Breast epithelium (tissue), 4 donors: Measurements from ENCODE around the gene CTBS. TPM values are rescaled to one million over a fixed set of nuclear protein-coding genes. Genes with fewer than 3 reads are reported as not detected.

Source experiments
- DNase-seq, 2 donors: peaks; one replicate each; pipeline ENCODE4 v3.0.0-alpha.2; 2019; ENCODE audit warnings: low spot score in 2 of 2
- H3K27ac ChIP-seq, 2 donors: fragments of 200-600 bp; sonication (generic) in 1 of 2; one replicate each; pipeline ENCODE4 v1.5.1; 2016 to 2019; ENCODE audit warnings: mild to moderate bottlenecking in 1 of 2
- H3K27me3 ChIP-seq, 2 donors: fragments of 200-600 bp; sonication (generic) in 1 of 2; one replicate each; pipeline versions ENCODE4 v1.5.1 to v1.6.0; 2017 to 2019; ENCODE audit warnings: control low read depth in 1 of 2, mild to moderate bottlenecking in 1 of 2
- H3K36me3 ChIP-seq: fragments of 200-600 bp; one replicate; pipeline ENCODE4 v1.5.1; 2019
- H3K4me1 ChIP-seq, 2 donors: fragments of 200-600 bp; sonication (generic); one replicate each; pipeline ENCODE4 v1.5.1; 2016 to 2019; ENCODE audit warnings: control low read depth in 1 of 2
- H3K4me3 ChIP-seq, 3 donors: fragments of 200-600 bp; sonication (generic); 1 replicate in 2 of 3; 2 replicates in 1 of 3; pipeline ENCODE4 v1.5.1; 2016 to 2019; ENCODE audit warnings: mild to moderate bottlenecking in 3 of 3, moderate library complexity in 2 of 3
- H3K9me3 ChIP-seq, 2 donors: fragments of 200-600 bp; sonication (generic) in 1 of 2; one replicate each; pipeline ENCODE4 v1.5.1; 2016 to 2019; ENCODE audit warnings: control low read depth in 1 of 2
- POLR2A ChIP-seq: fragments of 450-650 bp; IDR thresholded peaks from one replicate; pipeline ENCODE4 v1.6.1; 2016; ENCODE audit warnings: antibody characterized with exemption, mild to moderate bottlenecking, moderate library complexity
- POLR2AphosphoS5 ChIP-seq, 3 donors: sonication (generic); formaldehyde crosslinking; IDR thresholded peaks; one replicate each; pipeline ENCODE4 v1.6.1; 2017; ENCODE audit warnings: antibody characterized with exemption in 3 of 3
- intact Hi-C: fragments of 100-400 bp; cut with DNase I; formaldehyde crosslinking; loops from one replicate; pipeline ENCODE4 v1.15.1; 2023; ENCODE audit warnings: low total_unique reads
- total RNA-seq, 3 donors: library from RNA; depleted of rRNA; stranded (reverse); fragments of >200 nt; gene quantifications; one replicate each; pipeline ENCODE4 v1.1.0, GENCODE V29; 2016
- TF ChIP-seq, protein P1 (sequence below), 3 donors: fragments of 450-650 bp; IDR thresholded peaks; one replicate each; pipeline ENCODE4 v1.5.1; 2016 to 2017; ENCODE audit warnings: antibody characterized with exemption in 3 of 3, mild to moderate bottlenecking in 3 of 3, moderate library complexity in 3 of 3

CTBS gene
- total RNA-seq, 3 donors from 2014 or later, result 18.4 to 22.9 (median 22.5) TPM

- Histone ChIP-seq H3K4me3 (no peak overlapping the region), H3K27me3 (no peaks in the 10 kb centered on the region), H3K9me3 (no peaks in the 10 kb centered on the region), H3K27ac (no peak overlapping the region), H3K36me3 (no peaks in the 10 kb centered on the region), H3K4me1 (no peaks in the 10 kb centered on the region)
- intact Hi-C loops, result no loop called here
- TF ChIP-seq POLR2A (no peak), POLR2AphosphoS5 (IDR thresholded peaks at IDR 0.05) (no peak)
- TF ChIP-seq, protein P1, sequence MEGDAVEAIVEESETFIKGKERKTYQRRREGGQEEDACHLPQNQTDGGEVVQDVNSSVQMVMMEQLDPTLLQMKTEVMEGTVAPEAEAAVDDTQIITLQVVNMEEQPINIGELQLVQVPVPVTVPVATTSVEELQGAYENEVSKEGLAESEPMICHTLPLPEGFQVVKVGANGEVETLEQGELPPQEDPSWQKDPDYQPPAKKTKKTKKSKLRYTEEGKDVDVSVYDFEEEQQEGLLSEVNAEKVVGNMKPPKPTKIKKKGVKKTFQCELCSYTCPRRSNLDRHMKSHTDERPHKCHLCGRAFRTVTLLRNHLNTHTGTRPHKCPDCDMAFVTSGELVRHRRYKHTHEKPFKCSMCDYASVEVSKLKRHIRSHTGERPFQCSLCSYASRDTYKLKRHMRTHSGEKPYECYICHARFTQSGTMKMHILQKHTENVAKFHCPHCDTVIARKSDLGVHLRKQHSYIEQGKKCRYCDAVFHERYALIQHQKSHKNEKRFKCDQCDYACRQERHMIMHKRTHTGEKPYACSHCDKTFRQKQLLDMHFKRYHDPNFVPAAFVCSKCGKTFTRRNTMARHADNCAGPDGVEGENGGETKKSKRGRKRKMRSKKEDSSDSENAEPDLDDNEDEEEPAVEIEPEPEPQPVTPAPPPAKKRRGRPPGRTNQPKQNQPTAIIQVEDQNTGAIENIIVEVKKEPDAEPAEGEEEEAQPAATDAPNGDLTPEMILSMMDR (IDR thresholded peaks at IDR 0.05), result no peak
- DNase-seq, result no peak
Observed at GRCh38 chr1:84569216-84569615, 5.0 kb downstream of the CTBS start.

DNA sequence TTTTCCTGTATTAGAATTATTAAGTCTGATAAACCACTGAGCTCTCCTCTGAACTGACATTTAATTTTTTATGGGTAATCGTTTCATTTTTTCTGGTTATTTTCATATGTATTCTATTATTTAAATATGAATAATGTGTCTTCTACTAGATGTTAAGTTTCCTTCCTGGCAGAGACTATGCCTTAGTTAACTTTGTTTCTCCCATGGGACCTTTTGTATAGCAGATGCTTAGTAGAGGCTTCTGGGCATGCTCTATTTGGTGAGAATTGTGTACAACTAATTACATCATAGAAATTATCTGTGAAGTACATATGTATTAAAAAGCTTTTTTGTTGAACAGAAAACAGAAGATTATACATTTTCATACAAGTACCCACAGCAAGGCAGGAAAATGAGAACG is 23.4 kb downstream of the CTBS start:
- no peaks in the 10 kb centered on the region for H3K9me3 ChIP-seq
- no peak overlapping the region for H3K27ac ChIP-seq
- DNase-seq, result no peak
- intact Hi-C loops, result no loop called here
- no peaks in the 10 kb centered on the region for H3K4me1 ChIP-seq
- no peaks in the 10 kb centered on the region for H3K27me3 ChIP-seq
- no peaks in the 10 kb centered on the region for H3K36me3 ChIP-seq
- no peak overlapping the region for H3K4me3 ChIP-seq
- TF ChIP-seq POLR2AphosphoS5 (IDR thresholded peaks at IDR 0.05) (no peak), POLR2A (no peak)
- TF ChIP-seq, protein P1 (IDR thresholded peaks at IDR 0.05), result no peak

GRCh38 chr1:84541679-84542078 is 32.6 kb downstream of the CTBS start:
- Histone ChIP-seq H3K4me1 (no peaks in the 10 kb centered on the region), H3K27me3 (no peaks in the 10 kb centered on the region), H3K4me3 (no peak overlapping the region), H3K9me3 (no peaks in the 10 kb centered on the region), H3K36me3 (no peaks in the 10 kb centered on the region), H3K27ac (no peak overlapping the region)
- no peak for DNase-seq
- intact Hi-C loops, result no loop called here
- TF ChIP-seq, protein P1 (IDR thresholded peaks at IDR 0.05), result peak in 1 of 3 donors; percentile 10
- TF ChIP-seq POLR2A, result no peak

GRCh38 chr1:84540759-84541158 is 33.5 kb downstream of the CTBS start:
- no peak overlapping the region for H3K4me3 ChIP-seq
- TF ChIP-seq POLR2A, result no peak
- H3K4me1 ChIP-seq, result no peaks in the 10 kb centered on the region
- H3K27me3 ChIP-seq, result no peaks in the 10 kb centered on the region
- no peaks in the 10 kb centered on the region for H3K36me3 ChIP-seq
- DNase-seq, result no peak
- H3K9me3 ChIP-seq, result no peaks in the 10 kb centered on the region
- H3K27ac ChIP-seq, result no peak overlapping the region
- intact Hi-C loops, result no loop called here

DNA sequence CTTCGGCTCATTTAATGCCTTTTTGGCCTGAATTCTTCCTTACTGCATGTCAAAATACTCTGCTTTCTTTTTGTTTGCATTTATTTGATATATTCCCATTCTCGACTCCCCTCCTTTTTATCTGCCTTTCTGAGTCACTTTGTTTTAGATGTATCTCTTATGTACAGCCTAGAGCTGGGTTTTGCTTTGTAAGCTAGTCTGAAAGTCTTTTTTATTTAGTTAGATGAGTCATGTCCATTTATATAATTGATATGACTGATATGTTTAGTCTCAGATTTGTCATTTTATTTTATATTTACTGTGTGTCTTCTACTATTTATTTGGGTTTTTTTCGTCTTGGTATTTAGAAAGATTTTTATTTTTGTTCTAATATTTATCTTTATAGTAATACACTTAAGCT is 34.3 kb downstream of the CTBS start:
- H3K27ac ChIP-seq, result no peak overlapping the region
- TF ChIP-seq, protein P1 (IDR thresholded peaks at IDR 0.05), result no peak
- TF ChIP-seq POLR2A (no peak), POLR2AphosphoS5 (IDR thresholded peaks at IDR 0.05) (no peak)
- H3K4me1 ChIP-seq, result no peaks in the 10 kb centered on the region
- no peaks in the 10 kb centered on the region for H3K36me3 ChIP-seq
- no peak for DNase-seq
- no peaks in the 10 kb centered on the region for H3K27me3 ChIP-seq
- no peaks in the 10 kb centered on the region for H3K9me3 ChIP-seq
- H3K4me3 ChIP-seq, result no peak overlapping the region
- intact Hi-C loops, result no loop called here

DNA sequence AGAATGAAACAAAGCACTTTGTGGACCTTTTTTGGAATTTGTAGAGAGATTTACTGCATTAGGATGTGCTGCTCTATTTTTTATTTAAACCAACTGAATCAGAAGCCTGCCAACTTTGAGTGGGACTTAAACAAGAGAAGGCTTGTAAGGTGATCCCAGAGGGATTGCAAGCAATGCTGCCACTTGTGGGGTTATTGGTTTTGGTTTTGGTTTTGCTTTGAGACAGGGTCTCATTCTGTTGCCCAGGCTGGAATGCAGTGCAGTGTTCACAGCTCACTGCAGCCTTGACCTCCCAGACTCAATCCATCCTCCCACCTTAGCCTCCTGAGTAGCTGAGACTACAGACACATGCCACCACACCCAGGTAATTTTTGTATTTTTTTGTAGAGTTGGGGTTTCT is 35.6 kb downstream of the CTBS start:
- intact Hi-C loops, result no loop called here
- TF ChIP-seq POLR2AphosphoS5 (IDR thresholded peaks at IDR 0.05) (no peak), POLR2A (no peak)
- Histone ChIP-seq H3K27ac (no peak overlapping the region), H3K27me3 (no peaks in the 10 kb centered on the region), H3K9me3 (no peaks in the 10 kb centered on the region), H3K4me1 (no peaks in the 10 kb centered on the region), H3K36me3 (no peaks in the 10 kb centered on the region), H3K4me3 (no peak overlapping the region)
- DNase-seq, result no peak
